GM20431 (cell line): Measurements from ENCODE around the gene TAPBP.

Source experiments
- in situ Hi-C: fragments of 300-500 bp; cut with MseI, MboI; formaldehyde crosslinking; loops from one replicate; pipeline ENCODE4 v1.15.0; 2020; ENCODE audit warnings: low sequenced_read_pairs; ENCODE audit not compliant: unreplicated experiment

Gene TAPBP

DNA sequence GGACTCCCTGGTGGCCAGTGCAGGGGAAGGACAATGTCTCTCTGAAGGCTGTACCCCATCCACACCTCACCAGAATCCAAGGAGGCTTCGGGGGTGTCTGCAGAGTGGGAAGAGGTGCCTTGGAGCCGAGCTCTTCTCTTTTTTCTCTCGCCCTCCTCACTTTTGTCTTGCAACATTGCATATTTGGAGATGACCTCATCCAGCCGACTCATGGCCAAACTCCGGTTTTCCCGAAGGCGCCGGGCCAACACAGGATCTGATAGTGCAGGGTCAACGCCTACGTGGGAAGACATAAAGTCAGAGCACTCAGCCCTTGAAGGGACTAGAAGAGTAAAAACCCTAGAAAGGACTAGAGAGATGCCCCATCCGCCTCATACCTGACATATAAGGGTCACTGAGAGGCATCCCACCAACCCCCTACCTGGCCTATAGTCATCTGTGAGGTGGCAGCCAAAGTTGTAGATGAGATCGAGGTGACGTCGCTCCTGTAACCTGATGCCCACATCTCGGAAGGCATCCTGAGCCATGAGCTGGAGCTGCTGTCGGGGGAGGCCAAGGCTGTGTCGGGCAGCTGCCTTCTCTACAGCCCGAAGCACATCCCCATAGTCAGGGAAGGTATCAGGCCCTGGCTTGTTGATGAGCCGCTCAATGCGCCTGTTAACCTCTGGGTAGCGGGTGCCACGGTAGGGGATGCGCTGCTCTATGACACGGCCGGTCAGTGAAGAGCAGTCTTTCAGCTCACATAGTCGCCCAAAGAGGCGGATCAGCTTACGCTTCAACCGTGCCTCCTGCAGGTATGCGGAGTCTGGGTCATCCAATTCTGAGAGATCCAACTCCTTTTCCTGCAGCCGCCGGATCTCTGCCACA lies 6.7 kb upstream of the TAPBP start:
- in situ Hi-C loops, result no loop called here

DNA sequence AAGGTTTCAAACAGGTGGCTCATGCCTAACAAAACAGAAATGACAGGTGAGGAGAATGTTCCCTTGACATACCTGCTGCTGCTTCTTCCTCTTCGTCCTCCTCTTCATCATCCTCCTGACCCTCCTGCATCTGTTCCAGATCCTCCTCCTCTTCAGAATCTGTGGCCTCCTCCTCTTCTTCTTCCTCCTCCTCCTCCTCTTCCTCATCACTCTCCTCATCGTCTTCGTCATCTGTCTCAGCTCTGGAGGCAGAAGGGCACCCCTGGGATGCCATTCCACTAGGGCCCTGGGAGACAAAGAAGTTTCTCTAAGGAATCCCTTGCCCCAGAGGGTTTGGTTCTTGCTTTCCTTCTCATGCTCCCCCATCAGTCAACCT lies 6.0 kb upstream of the TAPBP start:
- in situ Hi-C loops, result no loop called here

- in situ Hi-C loops, result no loop called here
These were observed 4.7 kb upstream of the TAPBP start for GRCh38 chr6:33318426-33319073.

DNA sequence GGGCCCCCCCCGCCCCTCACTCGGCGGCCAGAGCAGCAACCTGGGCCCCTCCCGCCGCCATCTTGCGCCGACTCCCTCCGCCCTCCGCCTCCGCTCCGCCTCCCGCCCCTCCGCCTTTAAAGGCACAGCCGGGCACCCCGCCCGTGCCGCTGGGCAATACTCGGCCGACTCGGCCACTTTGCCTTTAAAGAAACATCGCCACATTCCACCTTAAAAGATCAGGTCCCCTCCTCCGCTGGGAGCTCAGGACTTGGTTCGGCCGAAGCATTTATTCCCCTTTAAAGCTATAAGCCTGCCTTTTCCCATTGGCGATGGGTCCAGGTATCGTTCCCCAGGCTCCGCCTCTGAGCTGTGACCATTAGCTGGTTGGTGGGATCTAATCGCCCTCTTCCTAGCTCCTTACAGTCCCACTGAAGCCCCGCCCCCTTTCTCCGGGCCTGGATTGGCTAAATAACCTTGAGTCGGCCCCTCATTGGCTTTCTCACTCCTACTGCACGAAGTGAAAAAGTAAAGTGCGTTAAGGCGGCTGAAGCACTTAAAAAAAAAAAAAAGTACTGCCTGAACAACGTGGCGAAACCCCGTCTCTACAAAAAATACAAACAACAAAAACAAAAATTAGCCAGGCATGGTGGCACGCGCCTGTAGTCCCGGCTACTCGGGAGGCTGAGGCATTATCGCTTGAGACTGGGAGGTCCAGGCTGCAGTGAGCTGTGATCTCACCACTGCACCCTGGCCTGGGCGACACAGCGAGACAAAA lies 4.0 kb upstream of the TAPBP start, which contains the start of gene ZBTB22:
Gene ZBTB22, minus strand, starts transcription at position 76 of the 757 bp plus-strand sequence. CDS start 828 bp downstream, outside the sequence.
- in situ Hi-C loops, result no loop called here

GRCh38 chr6:33317419-33317668 lies 3.5 kb upstream of the TAPBP start:
- in situ Hi-C loops, result no loop called here

DNA sequence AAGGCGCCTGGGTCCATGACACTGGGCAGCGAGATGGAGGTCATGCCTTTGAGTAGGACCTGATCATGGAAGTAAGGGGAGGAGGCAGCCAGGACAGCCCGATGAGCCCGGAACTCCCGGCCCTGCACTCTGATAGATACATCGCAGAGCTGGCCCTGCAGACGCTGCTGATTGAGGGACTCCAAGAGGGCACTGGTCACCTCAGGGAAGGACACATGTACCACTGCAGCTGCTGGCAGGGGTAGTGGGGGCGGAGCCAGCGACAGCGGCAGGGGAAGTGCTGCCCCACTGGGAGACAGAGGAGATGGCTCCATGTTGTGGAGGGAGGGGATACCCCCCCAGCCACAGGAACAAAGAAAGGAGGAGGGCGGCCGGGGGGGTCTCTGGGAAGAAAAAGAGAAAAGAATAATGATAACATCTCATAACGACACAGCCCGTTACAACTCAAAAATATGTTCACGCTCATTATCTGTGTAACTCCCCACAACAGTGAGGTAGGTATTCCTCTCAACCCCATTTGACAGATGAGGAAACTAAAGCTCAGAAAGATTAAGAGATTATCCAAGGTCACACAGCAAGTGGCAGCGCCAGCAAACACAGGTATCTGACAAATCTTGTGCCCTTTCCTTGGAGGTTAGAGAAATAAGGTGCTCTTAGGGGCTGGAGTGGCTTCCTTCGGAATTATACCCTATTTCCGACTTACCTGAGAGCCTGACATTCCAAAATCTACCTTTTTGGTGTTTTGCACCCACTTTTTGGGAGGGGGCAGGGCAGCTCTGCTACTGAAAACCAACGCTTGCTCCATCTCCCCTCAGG lies 2.9 kb upstream of the TAPBP start:
- in situ Hi-C loops, result no loop called here

GRCh38 chr6:33315793-33316602 lies 2.1 kb upstream of the TAPBP start:
- in situ Hi-C loops, result no loop called here

DNA sequence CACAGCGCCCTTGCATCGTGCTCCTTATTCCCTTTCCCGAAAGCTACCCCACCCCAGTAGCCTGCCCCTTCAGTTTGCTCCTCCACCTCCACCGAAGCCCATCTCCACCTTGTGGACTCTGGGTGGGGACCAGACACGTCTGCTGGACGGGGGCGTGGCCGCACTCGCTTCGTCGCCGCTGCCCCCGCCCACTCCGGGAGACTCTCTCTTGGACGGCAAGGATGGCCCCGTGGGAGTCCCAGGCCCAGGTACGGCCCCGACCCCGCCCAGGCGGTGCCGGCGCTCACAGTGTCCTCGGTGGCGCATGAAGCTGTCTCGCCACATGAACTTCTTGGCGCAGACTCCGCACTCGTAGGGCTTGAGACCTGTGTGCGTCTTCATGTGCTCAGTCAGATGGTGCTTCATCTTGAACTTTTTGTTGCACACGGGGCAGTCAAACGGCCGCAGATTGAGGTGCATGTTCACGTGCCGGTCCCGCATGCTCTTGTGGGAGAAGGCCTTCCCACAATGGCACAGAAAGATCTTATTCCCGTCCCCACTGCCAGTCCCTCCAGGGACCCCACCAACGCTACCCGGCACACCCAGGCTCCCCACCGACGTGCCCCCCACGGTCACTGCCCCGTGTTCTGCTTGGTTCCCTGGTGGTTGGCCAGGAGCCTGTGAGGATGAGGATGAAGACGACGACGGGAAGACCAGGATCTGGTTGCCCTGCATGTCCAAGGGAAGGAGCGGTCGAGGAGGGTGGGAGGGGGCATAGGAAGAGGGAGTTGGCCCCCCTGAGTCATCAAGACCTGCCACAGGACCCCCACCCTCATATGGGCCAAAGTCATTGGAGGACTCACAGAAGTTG lies 1.3 kb upstream of the TAPBP start:
- in situ Hi-C loops, result no loop called here

- in situ Hi-C loops, result no loop called here
These were observed 651 bp upstream of the TAPBP start for GRCh38 chr6:33314515-33314942.

DNA sequence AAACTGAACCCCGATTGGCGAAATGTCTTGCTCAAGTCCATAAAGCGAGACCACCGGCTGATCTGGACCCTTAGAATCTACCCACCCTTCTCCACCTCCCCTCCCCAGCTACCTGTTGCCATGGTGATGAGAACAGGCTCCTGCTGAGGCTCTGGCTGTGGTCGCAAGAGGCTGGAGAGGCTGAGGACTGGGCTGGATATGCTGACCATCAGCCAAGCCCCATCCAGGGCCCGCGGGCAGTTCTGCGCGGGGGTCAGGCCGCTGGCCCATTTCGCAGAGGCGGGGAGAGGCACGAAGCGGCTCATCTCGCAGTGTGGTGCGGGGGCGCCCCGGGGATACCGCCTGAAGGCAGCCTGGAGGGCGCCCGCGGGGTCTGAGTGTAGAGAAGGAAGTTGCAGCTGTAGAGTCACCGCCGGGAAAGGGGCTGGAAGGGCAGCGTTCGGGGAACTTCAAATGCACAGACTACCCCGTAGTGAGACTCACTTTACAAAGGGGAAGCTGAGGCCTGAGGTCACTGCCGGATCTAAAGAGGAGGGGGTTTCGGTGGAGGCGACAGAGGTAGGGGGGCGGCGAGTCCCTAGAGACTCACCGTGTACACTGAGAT lies 671 bp downstream of the TAPBP start:
- in situ Hi-C loops, result no loop called here

- in situ Hi-C loops, result no loop called here
These were observed 1.3 kb downstream of the TAPBP start for GRCh38 chr6:33312361-33313104.

DNA sequence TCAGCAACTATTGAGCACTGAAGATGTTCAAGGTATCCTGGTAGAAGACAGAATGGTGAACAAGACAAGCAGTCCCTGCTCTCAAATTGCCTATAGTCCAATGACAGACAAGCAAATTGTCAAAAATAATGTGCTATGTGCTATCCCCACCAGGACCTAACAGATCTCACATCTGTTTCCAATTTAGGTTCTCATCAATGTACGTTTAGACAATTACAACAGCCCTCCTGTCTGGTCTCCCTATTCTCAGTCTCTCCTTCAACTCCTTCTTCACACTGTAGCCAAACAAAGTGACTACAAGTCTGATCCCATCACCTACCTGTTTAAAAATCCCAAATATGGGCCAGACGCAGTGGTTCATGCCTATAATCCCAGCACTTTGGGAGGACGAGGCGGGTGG lies 7.5 kb downstream of the TAPBP start:
- in situ Hi-C loops, result no loop called here

GRCh38 chr6:33305052-33305451 lies 8.8 kb downstream of the TAPBP start:
- in situ Hi-C loops, result no loop called here

- in situ Hi-C loops, result no loop called here
These were observed 9.7 kb downstream of the TAPBP start for GRCh38 chr6:33304216-33304615.

DNA sequence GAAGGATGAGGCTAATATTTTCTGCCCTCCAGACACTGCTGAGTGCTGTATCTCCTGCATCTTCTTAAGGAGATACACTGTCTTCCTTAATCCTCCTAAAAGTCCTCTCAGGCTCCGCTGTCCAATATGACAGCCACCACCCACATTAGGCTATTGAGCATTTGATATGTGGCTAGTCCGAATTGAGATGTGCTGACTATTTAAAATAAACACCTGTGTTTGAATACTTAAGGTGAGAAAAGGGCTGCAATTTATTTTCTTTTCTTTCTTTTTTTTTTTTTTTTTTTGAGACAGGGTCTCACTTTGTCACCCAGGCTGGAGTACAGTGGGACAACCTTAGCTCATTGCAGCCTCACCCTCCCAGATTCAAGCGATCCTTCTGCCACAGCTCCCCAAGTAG lies 12.0 kb downstream of the TAPBP start:
- in situ Hi-C loops, result no loop called here

GRCh38 chr6:33299237-33299944 lies 14.5 kb downstream of the TAPBP start:
- in situ Hi-C loops, result no loop called here

- in situ Hi-C loops, result no loop called here
These were observed 15.1 kb downstream of the TAPBP start, which contains the start of gene RGL2 for GRCh38 chr6:33298773-33299236. RGL2 (minus strand) TSS chr6:33298942; CDS start chr6:33298610, 332 bp downstream.
